HG02943 (cell line): ENCODE results near the gene DDX50.
"Not testable (repeated sequence)": the region's sequence is repeated elsewhere in the genome, so short reads cannot be mapped to it uniquely, and the experiment has no call there.

ENCODE experiments used
- ATAC-seq: cut with Tn5 transposase; IDR thresholded peaks from one replicate; pipeline ENCODE4 v1.9.1; 2021; ENCODE audit warnings: mild to moderate bottlenecking, low read depth, moderate library complexity; ENCODE audit not compliant: unreplicated experiment

Gene DDX50, protein sequence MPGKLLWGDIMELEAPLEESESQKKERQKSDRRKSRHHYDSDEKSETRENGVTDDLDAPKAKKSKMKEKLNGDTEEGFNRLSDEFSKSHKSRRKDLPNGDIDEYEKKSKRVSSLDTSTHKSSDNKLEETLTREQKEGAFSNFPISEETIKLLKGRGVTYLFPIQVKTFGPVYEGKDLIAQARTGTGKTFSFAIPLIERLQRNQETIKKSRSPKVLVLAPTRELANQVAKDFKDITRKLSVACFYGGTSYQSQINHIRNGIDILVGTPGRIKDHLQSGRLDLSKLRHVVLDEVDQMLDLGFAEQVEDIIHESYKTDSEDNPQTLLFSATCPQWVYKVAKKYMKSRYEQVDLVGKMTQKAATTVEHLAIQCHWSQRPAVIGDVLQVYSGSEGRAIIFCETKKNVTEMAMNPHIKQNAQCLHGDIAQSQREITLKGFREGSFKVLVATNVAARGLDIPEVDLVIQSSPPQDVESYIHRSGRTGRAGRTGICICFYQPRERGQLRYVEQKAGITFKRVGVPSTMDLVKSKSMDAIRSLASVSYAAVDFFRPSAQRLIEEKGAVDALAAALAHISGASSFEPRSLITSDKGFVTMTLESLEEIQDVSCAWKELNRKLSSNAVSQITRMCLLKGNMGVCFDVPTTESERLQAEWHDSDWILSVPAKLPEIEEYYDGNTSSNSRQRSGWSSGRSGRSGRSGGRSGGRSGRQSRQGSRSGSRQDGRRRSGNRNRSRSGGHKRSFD

DNA sequence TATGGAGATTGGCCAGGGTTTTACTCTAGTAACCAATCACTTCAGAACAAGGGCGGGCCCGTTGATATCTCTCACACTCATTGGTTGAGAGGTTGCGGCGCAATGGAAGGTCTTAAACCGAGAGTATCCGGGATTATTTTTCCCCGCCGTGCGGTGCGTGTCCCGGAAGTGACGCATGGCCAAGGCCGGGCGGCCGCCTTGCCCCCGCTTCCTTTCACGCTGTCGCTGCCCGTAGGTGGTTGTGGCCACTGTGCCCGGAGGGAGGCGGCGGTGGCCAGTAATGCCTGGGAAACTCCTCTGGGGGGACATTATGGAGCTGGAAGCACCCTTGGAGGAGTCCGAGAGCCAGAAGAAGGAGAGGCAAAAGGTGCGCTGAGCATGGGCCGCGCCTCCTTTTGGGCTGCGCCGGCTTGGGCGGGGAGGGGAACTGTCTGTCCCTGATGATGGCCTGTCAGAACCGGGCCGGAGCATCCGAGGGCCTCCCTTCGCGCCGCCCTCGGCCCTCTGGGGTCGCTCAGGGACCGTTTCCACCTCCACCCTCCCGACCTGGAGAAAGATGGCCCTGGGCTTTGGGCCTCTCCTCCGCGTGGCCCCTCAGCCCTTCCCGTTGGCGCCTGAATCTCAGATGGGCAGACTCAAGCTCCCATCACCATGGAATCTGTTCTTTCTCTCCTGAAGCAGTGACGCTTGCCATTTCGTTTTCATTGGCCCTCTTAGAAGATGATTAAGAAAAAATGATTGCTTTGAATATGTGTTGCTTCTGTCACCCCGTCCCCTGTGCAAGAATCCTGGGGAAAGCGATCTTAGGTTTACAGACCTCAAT lies at the start of gene DDX50:
TSS of gene DDX50 (plus strand) at position 211 of the 823 bp plus-strand sequence. CDS start at position 281, 70 bp downstream.
- peak; percentile 97 for ATAC-seq

DNA sequence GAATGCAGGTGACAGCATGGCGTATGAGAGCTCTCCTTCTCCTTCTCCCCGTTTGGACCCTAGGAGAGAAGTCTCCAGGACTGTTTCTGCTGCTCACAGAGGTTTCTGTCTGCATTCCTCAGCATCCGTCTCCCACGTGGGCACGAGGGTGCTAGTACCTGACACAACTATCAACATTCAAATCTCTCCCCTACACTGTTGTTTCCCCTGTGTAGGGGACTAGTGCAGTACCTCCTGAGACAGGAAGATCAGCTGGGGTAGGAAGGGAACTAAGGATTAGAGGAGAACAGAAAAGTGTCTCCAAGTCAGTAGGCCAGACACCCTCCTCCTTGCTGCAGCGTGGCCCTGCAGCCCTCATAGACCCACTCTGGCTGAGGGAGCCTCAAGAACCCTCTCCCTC lies 44.8 kb upstream of the DDX50 start:
- no peak for ATAC-seq

- no peak for ATAC-seq
Measured at GRCh38 chr10:68857005-68857404, 44.1 kb upstream of the DDX50 start.

DNA sequence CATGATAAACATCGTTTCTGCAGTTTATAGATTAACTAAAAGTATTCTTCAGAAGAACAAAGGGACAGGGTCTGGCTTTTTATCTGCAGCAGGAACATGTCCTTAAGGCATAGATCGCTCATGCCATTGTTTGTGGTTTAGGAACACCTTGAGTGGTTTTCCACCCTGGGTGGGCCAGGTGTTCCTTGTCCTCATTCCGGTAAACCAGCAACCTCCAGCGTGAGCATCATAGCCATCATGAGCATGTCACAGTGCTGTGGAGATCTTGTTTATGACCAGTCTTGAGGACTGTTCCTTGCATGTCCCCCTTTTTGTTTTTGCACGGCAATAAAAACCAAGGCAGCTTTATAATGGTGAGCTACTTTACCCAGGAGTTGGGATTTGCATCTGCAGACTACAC lies 39.9 kb upstream of the DDX50 start:
- ATAC-seq: no peak

GRCh38 chr10:68864611-68865010 lies 36.5 kb upstream of the DDX50 start:
- no peak for ATAC-seq

GRCh38 chr10:68868173-68868572 lies 32.9 kb upstream of the DDX50 start:
- ATAC-seq: not testable (repeated sequence)

DNA sequence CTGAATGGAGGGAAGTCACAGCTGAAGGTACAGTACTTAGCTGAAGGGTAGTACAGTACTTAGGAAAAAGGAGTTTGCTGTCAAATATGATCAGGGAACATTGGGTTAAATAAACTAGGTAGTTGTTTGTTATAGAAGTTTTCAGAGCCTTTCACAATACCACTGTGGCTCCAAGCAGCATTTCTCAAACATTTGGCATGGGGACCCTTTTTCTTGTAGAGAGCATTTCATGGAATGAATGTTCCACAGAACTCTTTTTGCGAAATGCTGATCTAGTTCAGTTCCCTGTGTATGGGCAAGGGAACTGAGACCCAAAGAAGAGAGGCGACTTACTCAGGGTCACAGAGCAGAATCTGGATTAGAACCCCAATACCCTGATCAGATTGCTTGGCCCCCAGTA lies 31.5 kb upstream of the DDX50 start:
- ATAC-seq: no peak

DNA sequence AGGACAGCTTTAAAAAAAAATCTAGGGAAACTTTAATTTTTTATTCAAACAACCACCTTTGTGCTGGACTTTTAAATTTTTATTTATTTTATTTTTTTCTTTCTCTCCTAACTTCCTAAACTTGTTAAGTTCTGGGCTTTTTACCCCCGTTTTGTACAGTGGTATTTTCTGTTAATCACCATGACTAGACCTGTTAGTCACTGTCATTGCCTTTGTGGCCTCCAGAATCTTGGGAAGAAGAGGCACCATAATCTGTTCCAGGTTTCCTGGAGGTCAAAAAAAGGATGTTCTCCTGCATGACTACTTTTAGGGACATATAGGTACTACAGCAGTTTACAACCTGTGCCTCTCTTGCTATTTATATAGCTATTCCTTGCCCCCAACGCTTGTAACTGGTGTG lies 31.1 kb upstream of the DDX50 start:
- no peak for ATAC-seq

GRCh38 chr10:68870545-68871104 lies 30.5 kb upstream of the DDX50 start:
- no peak for ATAC-seq

DNA sequence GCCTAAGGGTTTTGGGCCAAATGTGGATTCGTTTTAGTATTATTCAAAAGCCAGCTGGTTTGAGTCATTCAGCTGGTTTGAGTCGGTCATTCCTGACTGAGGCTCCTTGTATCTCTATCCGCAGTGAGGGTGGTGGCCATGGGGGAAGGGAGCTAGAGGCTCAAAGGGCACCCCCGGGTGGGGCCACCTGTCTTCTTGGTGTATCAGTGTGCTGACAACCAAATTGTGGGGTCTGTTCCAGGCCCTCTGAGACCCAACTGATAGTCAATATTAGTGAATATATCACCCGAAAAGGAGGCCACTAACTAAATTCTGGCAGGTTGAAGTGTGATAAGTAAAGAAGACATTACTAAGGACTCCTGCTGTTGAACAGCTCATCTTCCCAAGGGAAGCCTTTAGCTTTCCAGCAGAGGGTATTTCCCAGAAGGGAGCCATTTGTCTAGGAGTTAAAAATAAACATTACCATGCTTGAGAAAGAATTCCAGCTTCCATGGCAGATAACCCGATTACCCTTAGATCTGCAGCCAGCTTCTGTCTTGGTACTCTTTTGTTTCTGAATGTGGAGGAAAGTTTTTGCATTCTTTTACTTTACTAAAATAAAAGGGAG lies 29.9 kb upstream of the DDX50 start:
- no peak for ATAC-seq

- ATAC-seq: no peak
Measured at GRCh38 chr10:68871731-68872342, 29.3 kb upstream of the DDX50 start.

DNA sequence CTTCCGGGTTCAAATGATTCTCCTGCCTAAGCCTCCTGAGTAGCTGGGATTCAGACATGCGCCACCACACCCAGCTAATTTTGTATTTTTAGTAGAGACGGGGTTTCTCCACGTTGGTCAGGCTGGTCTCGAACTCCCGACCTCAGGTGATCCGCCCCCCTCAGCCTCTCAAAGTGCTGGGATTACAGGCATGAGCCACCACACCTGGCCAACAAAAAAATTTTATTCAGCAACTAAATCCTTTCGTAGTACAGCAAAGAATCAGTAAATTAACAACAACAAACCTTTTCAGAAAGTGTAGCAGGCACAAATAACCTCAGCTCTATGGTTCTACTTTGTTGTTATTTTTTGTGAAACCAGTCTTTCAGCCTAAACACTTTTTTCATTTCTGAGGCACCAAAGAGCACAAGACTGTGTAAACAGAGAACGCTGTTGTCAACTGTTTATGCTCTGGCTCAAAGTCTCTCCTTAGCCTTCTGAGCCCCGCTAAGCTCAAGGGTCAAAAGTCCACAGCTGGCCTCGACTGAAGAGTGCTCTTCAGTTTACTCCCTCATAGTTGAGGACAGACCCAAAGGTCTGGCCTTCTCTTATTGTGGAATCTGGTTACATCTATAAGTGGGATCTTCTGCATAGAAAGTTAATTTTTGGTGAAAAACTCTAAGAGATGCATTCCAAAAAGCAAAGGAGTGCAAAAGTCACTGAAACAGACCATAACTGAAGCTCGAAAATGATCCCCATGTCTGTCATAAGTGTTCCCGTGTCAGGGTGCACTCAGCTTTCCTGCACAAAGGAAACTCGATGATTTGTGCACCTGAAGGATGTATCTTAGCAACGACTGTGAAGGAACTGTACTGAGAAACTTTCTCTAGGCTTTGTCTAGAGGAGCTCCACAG lies 24.6 kb upstream of the DDX50 start:
- ATAC-seq: no peak

GRCh38 chr10:68877482-68878110 lies 23.5 kb upstream of the DDX50 start:
- no peak for ATAC-seq

- ATAC-seq: no peak
Measured at GRCh38 chr10:68878496-68878895, 22.6 kb upstream of the DDX50 start.

GRCh38 chr10:68879628-68880027 lies 21.5 kb upstream of the DDX50 start:
- no peak for ATAC-seq

- no peak for ATAC-seq
Measured at GRCh38 chr10:68880181-68880580, 20.9 kb upstream of the DDX50 start.

GRCh38 chr10:68895041-68895440 lies 6.1 kb upstream of the DDX50 start:
- ATAC-seq: no peak

DNA sequence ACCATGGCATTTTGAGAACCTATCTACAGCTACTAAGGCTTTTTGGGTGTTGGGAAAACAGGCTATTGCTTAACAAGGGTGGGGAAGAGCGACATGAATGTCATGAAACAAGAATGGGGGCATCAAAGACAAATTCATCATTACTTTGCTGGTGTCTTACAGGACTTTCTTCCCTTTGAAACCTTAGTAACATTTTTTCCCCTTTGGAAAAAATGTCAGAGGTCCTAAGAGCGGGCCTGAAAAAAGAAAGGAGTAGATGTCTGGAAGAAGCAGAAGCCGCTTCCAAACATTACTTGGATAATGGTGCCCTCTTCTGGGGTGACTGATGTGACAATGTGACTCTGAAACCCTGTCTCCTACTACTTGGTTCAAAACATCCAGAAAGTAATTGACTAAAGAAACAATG lies 3.8 kb upstream of the DDX50 start:
- ATAC-seq: no peak
